ENCODE data around the gene KHDRBS2.
A peak's percentile ranks its signal among the peaks of the same experiment; 100 is the strongest.
"Not testable (repeated sequence)": the region's sequence is repeated elsewhere in the genome, so short reads cannot be mapped to it uniquely, and the experiment has no call there.

The KHDRBS2 gene

GRCh38 chr6:61886608-61887259 lies 399.3 kb downstream of the KHDRBS2 start:
- intact Hi-C loops (cut with DNase I) = no loop called here
- DNase-seq = no peak

GRCh38 chr6:61869632-61870400 lies 416.2 kb downstream of the KHDRBS2 start:
- DNase-seq = peak in 3 of 10 donors; percentile 72 to 87 (median 76)
- intact Hi-C loops (cut with DNase I) = no loop called here

- intact Hi-C loops (cut with DNase I) = no loop called here
- DNase-seq = peak in 1 of 10 donors; percentile 59
Observed at GRCh38 chr6:61868507-61869080, 417.4 kb downstream of the KHDRBS2 start.

- DNase-seq = peak in 2 of 10 donors; percentile 65 to 66
- intact Hi-C loops (cut with DNase I) = no loop called here
Observed at GRCh38 chr6:61867635-61868034, 418.4 kb downstream of the KHDRBS2 start.

GRCh38 chr6:61857541-61857940 lies 428.5 kb downstream of the KHDRBS2 start:
- DNase-seq = no peak
- intact Hi-C loops (cut with DNase I) = no loop called here

GRCh38 chr6:61841958-61842357 lies 444.1 kb downstream of the KHDRBS2 start:
- DNase-seq = no peak
- intact Hi-C loops (cut with DNase I) = no loop called here

GRCh38 chr6:61835237-61835636 lies 450.8 kb downstream of the KHDRBS2 start:
- intact Hi-C loops (cut with DNase I) = no loop called here
- DNase-seq = no peak

GRCh38 chr6:61833176-61833755 lies 452.8 kb downstream of the KHDRBS2 start:
- intact Hi-C loops (cut with DNase I) = no loop called here
- DNase-seq = no peak

- intact Hi-C loops (cut with DNase I) = no loop called here
- DNase-seq = no peak
Observed at GRCh38 chr6:61817716-61818115, 468.3 kb downstream of the KHDRBS2 start.

GRCh38 chr6:61810047-61810446 lies 476.0 kb downstream of the KHDRBS2 start:
- intact Hi-C loops (cut with DNase I) = no loop called here
- no peak for DNase-seq

GRCh38 chr6:61809004-61809595 lies 476.9 kb downstream of the KHDRBS2 start:
- no peak for DNase-seq
- intact Hi-C loops (cut with DNase I) = loop anchor here (1.0 to 10.0 kb wide), 3 partner anchors 338 to 1466 kb away; no protein-coding TSS in a partner anchor

GRCh38 chr6:61787998-61788397 lies 498.0 kb downstream of the KHDRBS2 start:
- DNase-seq = no peak
- intact Hi-C loops (cut with DNase I) = no loop called here

- peak in 1 of 10 donors; percentile 78 for DNase-seq
- intact Hi-C loops (cut with DNase I) = not testable (repeated sequence)
Observed at GRCh38 chr6:61769446-61769845, 516.6 kb downstream of the KHDRBS2 start.

GRCh38 chr6:61755739-61756138 lies 530.3 kb downstream of the KHDRBS2 start:
- DNase-seq = no peak
- intact Hi-C loops (cut with DNase I) = no loop called here

- DNase-seq = peak in 2 of 10 donors; percentile 7 to 10
- intact Hi-C loops (cut with DNase I) = no loop called here
Observed at GRCh38 chr6:61751986-61752385, 534.0 kb downstream of the KHDRBS2 start.

- intact Hi-C loops (cut with DNase I) = no loop called here
Observed at GRCh38 chr6:61745994-61746393, 540.0 kb downstream of the KHDRBS2 start.

GRCh38 chr6:61711849-61712248 lies 574.2 kb downstream of the KHDRBS2 start:
- intact Hi-C loops (cut with DNase I) = no loop called here
- DNase-seq = no peak

More at GRCh38 chr6:61745994-61746393, 540.0 kb downstream of the KHDRBS2 start:
- peak in 1 of 10 donors; percentile 40 for DNase-seq

GRCh38 chr6:61688165-61688564 lies 597.9 kb downstream of the KHDRBS2 start:
- intact Hi-C loops (cut with DNase I) = no loop called here

GRCh38 chr6:61682562-61682961 lies 603.5 kb downstream of the KHDRBS2 start:
- intact Hi-C loops (cut with DNase I) = no loop called here
- DNase-seq = no peak

More at GRCh38 chr6:61688165-61688564, 597.9 kb downstream of the KHDRBS2 start:
- no peak for DNase-seq

GRCh38 chr6:61679625-61680024 lies 606.4 kb downstream of the KHDRBS2 start:
- intact Hi-C loops (cut with DNase I) = no loop called here
- DNase-seq = no peak

- DNase-seq = no peak
- intact Hi-C loops (cut with DNase I) = no loop called here
Observed at GRCh38 chr6:61675734-61676133, 610.3 kb downstream of the KHDRBS2 start.

All from posterior cingulate gyrus (tissue), 11 donors.